H1 (cell line): ENCODE data around the gene STARD9. TPM values are rescaled to one million over a fixed set of nuclear protein-coding genes. Genes with fewer than 3 reads are reported as not detected.

ENCODE experiments used
- CTCF ChIA-PET: fragments of 300-600 bp; sonication (Branson Sonifier 250); formaldehyde crosslinking; loops from one replicate; lab custom pipeline; 2021; ENCODE audit not compliant: partially characterized antibody; lab: Charles Lee
- POLR2A ChIA-PET: fragments of 300-600 bp; sonication (Branson Sonifier 250); formaldehyde crosslinking; loops from one replicate; lab custom pipeline; 2021; ENCODE audit warnings: inconsistent platforms; ENCODE audit not compliant: partially characterized antibody; lab: Charles Lee
- DNase-seq, 2 experiments: peaks; one replicate each; pipeline versions ENCODE4 v3.0.0 to v3.0.0-alpha.2; 2010 to 2022; ENCODE audit warnings: low spot score in 2 of 2, low read depth in 1 of 2, mixed read lengths in 1 of 2
- FAIRE-seq: peaks from 2 replicates; lab custom pipeline; 2011; peaks lifted over from hg19 to GRCh38; lab: Jason Lieb, UNC
- H2AFZ ChIP-seq: 2 replicates; pipeline ENCODE4 v1.8.1; 2012; ENCODE audit warnings: low read length, inconsistent platforms
- H2AK5ac ChIP-seq: 2 replicates; pipeline ENCODE4 v1.6.1; 2013; ENCODE audit warnings: low read depth, low read length
- H2BK120ac ChIP-seq: replicated peaks from 2 replicates; pipeline ENCODE3; 2013; ENCODE audit warnings: low read depth, low read length, inconsistent platforms
- H2BK12ac ChIP-seq: 2 replicates; pipeline ENCODE4 v1.6.1; 2013; ENCODE audit warnings: low read depth, low read length
- H2BK15ac ChIP-seq: 2 replicates; pipeline ENCODE4 v1.6.1; 2013; ENCODE audit warnings: low read length
- H2BK20ac ChIP-seq: 2 replicates; pipeline ENCODE4 v1.6.1; 2013; ENCODE audit warnings: low read length
- H2BK5ac ChIP-seq: 2 replicates; pipeline ENCODE4 v1.6.1; 2013; ENCODE audit warnings: low read depth, low read length
- H3K14ac ChIP-seq: 2 replicates; pipeline ENCODE4 v1.6.1; 2013; ENCODE audit warnings: inconsistent platforms; ENCODE audit not compliant: insufficient read length
- H3K18ac ChIP-seq: 2 replicates; pipeline ENCODE4 v1.6.1; 2013; ENCODE audit warnings: low read length; ENCODE audit errors: extremely low read depth
- H3K23ac ChIP-seq: 2 replicates; pipeline ENCODE4 v1.6.1; 2013; ENCODE audit warnings: inconsistent platforms; ENCODE audit not compliant: insufficient read length
- H3K23me2 ChIP-seq: 2 replicates; pipeline ENCODE4 v1.6.1; 2013; ENCODE audit warnings: low read depth, low read length
- H3K27ac ChIP-seq: 2 replicates; pipeline ENCODE4 v1.6.1; 2011; ENCODE audit warnings: low read depth, low read length, inconsistent platforms
- H3K27me3 ChIP-seq, 4 experiments: replicated peaks in 1 of 4; 1 replicate in 1 of 4; 2 replicates in 3 of 4; pipeline versions ENCODE4 v1.6.1 to v1.8.1; 2011 to 2013; ENCODE audit warnings: low read length in 3 of 4, mild to moderate bottlenecking in 3 of 4, inconsistent platforms in 2 of 4, mixed read lengths in 2 of 4, moderate library complexity in 1 of 4; ENCODE audit not compliant: control insufficient read depth in 3 of 4, insufficient read depth in 3 of 4; ENCODE audit errors: extremely low read depth in 1 of 4
- H3K36me3 ChIP-seq, 4 experiments: 2 replicates each; pipeline versions ENCODE4 v1.6.1 to v1.8.1; 2011 to 2013; ENCODE audit warnings: mild to moderate bottlenecking in 4 of 4, low read length in 3 of 4, moderate library complexity in 2 of 4, control low read depth in 1 of 4, inconsistent platforms in 1 of 4; ENCODE audit not compliant: insufficient read depth in 4 of 4, control insufficient read depth in 2 of 4
- H3K4ac ChIP-seq: replicated peaks from 2 replicates; pipeline ENCODE3; 2013; ENCODE audit warnings: low read length, low read depth, mixed read lengths, inconsistent platforms; ENCODE audit not compliant: insufficient read length
- H3K4me1 ChIP-seq, 4 experiments: replicated peaks in 1 of 4; 1 replicate in 1 of 4; 2 replicates in 3 of 4; pipeline versions ENCODE4 v1.6.1 to v1.8.1; 2011 to 2013; ENCODE audit warnings: low read length in 3 of 4, inconsistent platforms in 2 of 4, mixed read lengths in 1 of 4; ENCODE audit not compliant: insufficient read depth in 4 of 4, control insufficient read depth in 3 of 4
- H3K4me2 ChIP-seq, 2 experiments: 2 replicates each; pipeline versions ENCODE4 v1.6.1 to v1.8.1; 2011 to 2013; ENCODE audit warnings: low read depth in 2 of 2, low read length in 2 of 2, control low read depth in 1 of 2, inconsistent platforms in 1 of 2, mild to moderate bottlenecking in 1 of 2; ENCODE audit not compliant: insufficient read depth in 1 of 2
- H3K4me3 ChIP-seq, 4 experiments: fragments of 200-600, 300-600 bp in 1 of 4; sonication (generic), shearing (Covaris generic), sonication (Bioruptor Twin) in 1 of 4; 2 replicates each; pipeline versions ENCODE4 v1.5.1 to v1.8.1; 2011 to 2016; ENCODE audit warnings: low read length in 4 of 4, low read depth in 3 of 4, control low read depth in 2 of 4, inconsistent platforms in 2 of 4, mild to moderate bottlenecking in 2 of 4, mixed read lengths in 1 of 4, moderate library complexity in 1 of 4; ENCODE audit not compliant: insufficient read depth in 2 of 4; ENCODE audit errors: extremely low read depth in 1 of 4
- H3K56ac ChIP-seq: replicated peaks from 2 replicates; pipeline ENCODE3; 2013; ENCODE audit warnings: low read depth, mild to moderate bottlenecking, mixed read lengths, low read length, inconsistent platforms; ENCODE audit not compliant: insufficient read length
- H3K79me1 ChIP-seq: 2 replicates; pipeline ENCODE4 v1.6.1; 2013; ENCODE audit warnings: low read depth, low read length, control low read depth
- H3K79me2 ChIP-seq, 2 experiments: 2 replicates each; pipeline versions ENCODE4 v1.6.1 to v1.8.1; 2012 to 2013; ENCODE audit warnings: low read length in 2 of 2, mild to moderate bottlenecking in 2 of 2, inconsistent platforms in 1 of 2; ENCODE audit not compliant: insufficient read depth in 2 of 2, control insufficient read depth in 1 of 2
- H3K9ac ChIP-seq, 4 experiments: replicated peaks in 1 of 4; 1 replicate in 1 of 4; 2 replicates in 3 of 4; pipeline versions ENCODE4 v1.6.1 to v1.8.1; 2011 to 2013; ENCODE audit warnings: low read depth in 3 of 4, low read length in 3 of 4, control low read depth in 2 of 4, mild to moderate bottlenecking in 2 of 4, moderate library complexity in 2 of 4, inconsistent platforms in 1 of 4; ENCODE audit errors: extremely low read depth in 1 of 4
- H3K9me3 ChIP-seq, 2 experiments: 2 replicates each; pipeline versions ENCODE4 v1.6.1 to v1.8.1; 2012 to 2013; ENCODE audit warnings: mild to moderate bottlenecking in 2 of 2, moderate library complexity in 2 of 2, control low read depth in 1 of 2, inconsistent platforms in 1 of 2, low read depth in 1 of 2, low read length in 1 of 2, mixed read lengths in 1 of 2; ENCODE audit not compliant: insufficient read depth in 2 of 2
- H4K20me1 ChIP-seq, 2 experiments: replicated peaks in 1 of 2; 2 replicates each; pipeline versions ENCODE3 to v1.8.1; 2011 to 2013; ENCODE audit warnings: inconsistent platforms in 2 of 2, low read length in 2 of 2, mild to moderate bottlenecking in 1 of 2; ENCODE audit not compliant: insufficient read depth in 2 of 2, control insufficient read depth in 1 of 2
- H4K5ac ChIP-seq: 2 replicates; pipeline ENCODE4 v1.6.1; 2013; ENCODE audit warnings: low read length, low read depth, mixed read lengths, inconsistent platforms; ENCODE audit not compliant: insufficient read length
- H4K8ac ChIP-seq: 2 replicates; pipeline ENCODE4 v1.8.0; 2013; ENCODE audit warnings: mild to moderate bottlenecking, moderate library complexity, low read length, inconsistent platforms; ENCODE audit not compliant: insufficient read depth; ENCODE audit errors: extremely low read depth
- H4K91ac ChIP-seq: replicated peaks from 2 replicates; pipeline ENCODE3; 2013; ENCODE audit warnings: low read length, mixed read lengths, inconsistent platforms; ENCODE audit not compliant: insufficient read length
- ATF3 ChIP-seq: IDR thresholded peaks from 2 replicates; pipeline ENCODE4 v1.6.1; 2011; ENCODE audit warnings: low read depth, mild to moderate bottlenecking, low read length; ENCODE audit not compliant: insufficient read depth
- CHD1 ChIP-seq: IDR thresholded peaks from 2 replicates; pipeline ENCODE4 v1.6.1; 2012; ENCODE audit warnings: low read depth, low read length, improper control_type of control experiment
- CHD2 ChIP-seq: IDR thresholded peaks from 2 replicates; pipeline ENCODE4 v1.6.1; 2012; ENCODE audit warnings: low read length, improper control_type of control experiment
- JUND ChIP-seq: IDR thresholded peaks from 2 replicates; pipeline ENCODE4 v1.6.1; 2011; ENCODE audit warnings: mild to moderate bottlenecking, improper control_type of control experiment, low read length
- MAFK ChIP-seq: IDR thresholded peaks from 2 replicates; pipeline ENCODE4 v1.6.1; 2012; ENCODE audit warnings: low read depth, mild to moderate bottlenecking, improper control_type of control experiment, low read length
- NANOG ChIP-seq: IDR thresholded peaks from 2 replicates; pipeline ENCODE4 v1.6.1; 2011; ENCODE audit warnings: low read length, low read depth, mild to moderate bottlenecking, inconsistent platforms; ENCODE audit not compliant: insufficient read depth, poor library complexity, severe bottlenecking
- POU5F1 ChIP-seq: IDR thresholded peaks from 2 replicates; pipeline ENCODE4 v1.6.1; 2011; ENCODE audit warnings: low read depth, mild to moderate bottlenecking, low read length, moderate library complexity
- RXRA ChIP-seq: IDR thresholded peaks from 2 replicates; pipeline ENCODE4 v1.6.1; 2011; ENCODE audit warnings: low read depth, mild to moderate bottlenecking, low read length, moderate library complexity; ENCODE audit not compliant: insufficient read depth
- SIX5 ChIP-seq: IDR thresholded peaks from 2 replicates; pipeline ENCODE4 v1.6.1; 2011; ENCODE audit warnings: mild to moderate bottlenecking, low read depth, low read length
- TBP ChIP-seq: IDR thresholded peaks from 2 replicates; pipeline ENCODE4 v1.6.1; 2011; ENCODE audit warnings: low read depth, low read length, improper control_type of control experiment
- WGBS, 2 experiments: shearing (Covaris generic) in 1 of 2; methylation state at CpG; one replicate each; pipeline versions ENCODE4 v1.1.6 to v1.1.7; 2013 to 2015; ENCODE audit warnings: low lambda C conversion rate in 2 of 2, mixed read lengths in 2 of 2, inconsistent platforms in 1 of 2, low coverage in 1 of 2, missing lambda C conversion rate in 1 of 2; ENCODE audit not compliant: insufficient replicate concordance in 2 of 2, insufficient coverage in 1 of 2, insufficient read length in 1 of 2; ENCODE audit errors: extremely low coverage in 1 of 2, missing lambda C conversion rate in 1 of 2; 5-methylcytosine and 5-hydroxymethylcytosine counted together
- polyA plus RNA-seq, 7 experiments: library from polyadenylated mRNA; depleted of rRNA in 3 of 7; stranded (reverse) in 5 of 7; unstranded in 2 of 7; fragments of >200 nt in 5 of 7; fragments of 200-250 nt in 2 of 7; gene quantifications; 1 replicate in 5 of 7; 2 replicates in 1 of 7; 4 replicates in 1 of 7; pipeline versions ENCODE4 v1.2.1 to v1.2.3, GENCODE V29; 2011 to 2013; ENCODE audit warnings: missing spikeins in 2 of 7, mixed read lengths in 2 of 7
- total RNA-seq: library from RNA; stranded (reverse); fragmentation: NEBNext Ultra II Directional; extraction: Animal tissue kit (Norgen Biotek cat#: 25700); gene quantifications from 2 replicates; pipeline ENCODE4 v1.2.1, GENCODE V29; 2021
- TF ChIP-seq, protein P1 (sequence below): IDR thresholded peaks from 2 replicates; pipeline ENCODE4 v1.6.1; 2012; ENCODE audit warnings: low read length, inconsistent platforms

The STARD9 gene
- total and polyA plus RNA-seq, 2 of the 8 experiments (the other 6 are each of a cell fraction or from before 2014, with no cell fraction given) = 2.8 to 7.0 TPM

GRCh38 chr15:42749266-42749665 is 173.9 kb downstream of the STARD9 start:
- no peak overlapping the region for H2BK5ac ChIP-seq
- H3K23ac ChIP-seq = no peak overlapping the region
- H3K4me2 ChIP-seq = no peak overlapping the region
- DNase-seq (no peak), FAIRE-seq (no peak)
- H4K91ac ChIP-seq = no peak overlapping the region
- no peak overlapping the region for H3K18ac ChIP-seq
- no peak overlapping the region for H4K8ac ChIP-seq
- no peak overlapping the region for H2AK5ac ChIP-seq
- no peak overlapping the region for H2BK12ac ChIP-seq
- no peaks in the 10 kb centered on the region for H3K79me1 ChIP-seq
- H3K27me3 ChIP-seq = no peaks in the 10 kb centered on the region
- no peak overlapping the region for H3K4ac ChIP-seq
- H3K4me1 ChIP-seq = 0 out of 7 replicates have a peak, but pooled peaks cover 0 to 2% (median 0%) of the 10 kb centered on the region in 4 experiments
- no peak overlapping the region for H3K4me3 ChIP-seq
- peaks cover 0 to 4% (median 2%) of the 10 kb centered on the region in 4 experiments; a peak in 1 of 8 replicates for H3K36me3 ChIP-seq
- no peak overlapping the region for H3K56ac ChIP-seq
- H2AFZ ChIP-seq = no peak overlapping the region
- no peaks in the 10 kb centered on the region for H3K23me2 ChIP-seq
- no peak overlapping the region for H2BK120ac ChIP-seq
- H2BK20ac ChIP-seq = no peak overlapping the region
- H4K5ac ChIP-seq = no peak overlapping the region
- no peak overlapping the region for H3K14ac ChIP-seq
- ChIA-PET POLR2A (interaction anchor here (1.1 kb wide), 1 partner anchor 10 kb away, joined by 3 read pairs; no protein-coding TSS in a partner anchor), CTCF (interaction anchor here (1.8 kb wide), 1 partner anchor 11 kb away, joined by 6 read pairs; no protein-coding TSS in a partner anchor)
- H3K27ac ChIP-seq = no peak overlapping the region
- WGBS, 2 experiments = 85% methylated on average over 1 of the region's 1 CpG; no CpG with 5 or more reads in 1 of the 2 experiments
- H4K20me1 ChIP-seq = no peaks in the 10 kb centered on the region
- no peak overlapping the region for H2BK15ac ChIP-seq
- no peaks in the 10 kb centered on the region for H3K79me2 ChIP-seq
- no peak overlapping the region for H3K9ac ChIP-seq
- H3K9me3 ChIP-seq = no peaks in the 10 kb centered on the region
- TF ChIP-seq CHD1 (no peak), CHD2 (no peak), TBP (no peak), NANOG (no peak), MAFK (no peak), ATF3 (no peak), POU5F1 (no peak), JUND (no peak), SIX5 (no peak), RXRA (no peak)
- TF ChIP-seq, protein P1, sequence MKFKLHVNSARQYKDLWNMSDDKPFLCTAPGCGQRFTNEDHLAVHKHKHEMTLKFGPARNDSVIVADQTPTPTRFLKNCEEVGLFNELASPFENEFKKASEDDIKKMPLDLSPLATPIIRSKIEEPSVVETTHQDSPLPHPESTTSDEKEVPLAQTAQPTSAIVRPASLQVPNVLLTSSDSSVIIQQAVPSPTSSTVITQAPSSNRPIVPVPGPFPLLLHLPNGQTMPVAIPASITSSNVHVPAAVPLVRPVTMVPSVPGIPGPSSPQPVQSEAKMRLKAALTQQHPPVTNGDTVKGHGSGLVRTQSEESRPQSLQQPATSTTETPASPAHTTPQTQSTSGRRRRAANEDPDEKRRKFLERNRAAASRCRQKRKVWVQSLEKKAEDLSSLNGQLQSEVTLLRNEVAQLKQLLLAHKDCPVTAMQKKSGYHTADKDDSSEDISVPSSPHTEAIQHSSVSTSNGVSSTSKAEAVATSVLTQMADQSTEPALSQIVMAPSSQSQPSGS = no peak
